Iris pigment epithelial cell (primary cell): ENCODE data around the gene ZNF382.
"Not testable (repeated sequence)": the region's sequence is repeated elsewhere in the genome, so short reads cannot be mapped to it uniquely, and the experiment has no call there.

Experiments used
- DNase-seq: peaks from one replicate; pipeline ENCODE4 v3.0.0-alpha.2; 2011; ENCODE audit warnings: low read depth

ZNF382 gene

DNA sequence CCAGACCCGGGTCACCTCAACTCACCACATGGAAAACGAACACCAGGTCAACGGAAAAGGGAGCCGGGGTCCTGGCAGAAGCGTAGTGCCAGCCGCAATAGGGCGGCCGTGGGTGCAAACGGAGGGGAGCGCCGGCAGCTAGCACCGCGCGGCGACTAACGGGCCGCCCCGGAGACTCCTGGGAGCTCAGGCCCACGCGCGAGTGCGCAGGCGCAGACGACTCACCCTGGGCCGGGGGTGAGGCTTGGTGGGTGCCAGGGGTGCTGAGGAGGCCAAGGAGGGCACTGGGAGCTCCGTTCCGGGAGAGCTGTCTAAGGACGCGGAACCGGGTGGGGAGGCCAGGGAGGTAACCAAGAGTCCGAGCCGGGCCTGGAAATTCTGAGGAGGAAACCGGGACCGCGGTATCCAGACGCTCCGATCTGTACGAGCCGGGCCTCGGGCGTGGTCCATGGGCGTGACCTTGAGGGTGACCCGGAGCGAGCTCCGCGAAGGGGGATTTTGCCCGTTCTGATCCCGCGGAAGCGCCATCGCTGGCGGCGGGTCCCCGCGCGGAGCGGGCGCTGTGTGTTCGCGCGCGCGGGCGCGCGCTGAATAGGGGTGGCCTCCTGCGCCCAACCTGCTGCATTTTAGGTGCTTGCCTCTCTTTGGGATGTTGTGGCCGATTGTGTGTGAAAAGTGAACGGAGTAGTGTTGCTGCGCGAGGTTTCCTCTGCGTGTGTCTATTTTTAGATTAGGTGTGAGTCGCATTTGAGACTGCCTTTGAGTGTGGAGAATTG lies at the start of gene ZNF382:
Gene ZNF382, plus strand, starts transcription at position 213 of the 776 bp plus-strand sequence. CDS start 4,602 bp downstream, outside the sequence.
- DNase-seq: peak; percentile 59

DNA sequence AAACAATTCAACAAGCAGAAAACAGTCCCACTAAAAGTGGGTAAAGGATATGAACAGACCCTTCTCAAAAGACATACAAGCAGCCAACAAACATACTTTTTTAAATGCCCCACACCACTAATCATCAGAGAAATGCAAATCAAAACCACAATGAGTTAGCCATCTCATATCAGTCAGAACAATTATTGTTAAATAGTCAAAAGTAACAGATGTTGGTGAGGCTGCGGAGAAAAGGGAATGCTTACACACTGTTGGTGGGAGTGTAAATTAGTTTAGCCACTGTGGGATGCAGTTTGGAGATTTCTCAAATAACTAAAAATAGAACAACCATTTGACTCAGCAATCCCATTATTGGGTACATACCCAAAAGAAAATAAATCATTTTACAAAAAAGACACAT lies 40.7 kb upstream of the ZNF382 start:
- DNase-seq: no peak

DNA sequence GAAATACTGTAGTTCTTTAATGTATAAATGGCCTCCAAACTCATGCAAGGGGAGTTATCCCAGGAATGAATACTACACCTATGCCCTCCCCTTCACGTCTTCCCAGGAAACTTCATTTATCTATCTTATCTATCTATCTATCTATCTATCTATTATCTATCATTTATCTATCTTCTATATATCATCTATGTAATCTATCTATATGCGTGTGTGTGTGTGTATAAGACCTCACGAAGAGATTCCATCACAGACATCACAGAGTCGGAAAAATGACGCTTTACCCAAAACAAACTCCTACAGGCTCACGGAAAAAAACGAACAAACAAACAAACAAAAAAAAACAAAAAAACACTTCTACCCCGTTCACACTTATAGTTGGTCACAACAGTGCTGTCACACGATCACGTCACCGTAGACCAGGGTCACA lies 32.5 kb upstream of the ZNF382 start:
- no peak for DNase-seq

DNA sequence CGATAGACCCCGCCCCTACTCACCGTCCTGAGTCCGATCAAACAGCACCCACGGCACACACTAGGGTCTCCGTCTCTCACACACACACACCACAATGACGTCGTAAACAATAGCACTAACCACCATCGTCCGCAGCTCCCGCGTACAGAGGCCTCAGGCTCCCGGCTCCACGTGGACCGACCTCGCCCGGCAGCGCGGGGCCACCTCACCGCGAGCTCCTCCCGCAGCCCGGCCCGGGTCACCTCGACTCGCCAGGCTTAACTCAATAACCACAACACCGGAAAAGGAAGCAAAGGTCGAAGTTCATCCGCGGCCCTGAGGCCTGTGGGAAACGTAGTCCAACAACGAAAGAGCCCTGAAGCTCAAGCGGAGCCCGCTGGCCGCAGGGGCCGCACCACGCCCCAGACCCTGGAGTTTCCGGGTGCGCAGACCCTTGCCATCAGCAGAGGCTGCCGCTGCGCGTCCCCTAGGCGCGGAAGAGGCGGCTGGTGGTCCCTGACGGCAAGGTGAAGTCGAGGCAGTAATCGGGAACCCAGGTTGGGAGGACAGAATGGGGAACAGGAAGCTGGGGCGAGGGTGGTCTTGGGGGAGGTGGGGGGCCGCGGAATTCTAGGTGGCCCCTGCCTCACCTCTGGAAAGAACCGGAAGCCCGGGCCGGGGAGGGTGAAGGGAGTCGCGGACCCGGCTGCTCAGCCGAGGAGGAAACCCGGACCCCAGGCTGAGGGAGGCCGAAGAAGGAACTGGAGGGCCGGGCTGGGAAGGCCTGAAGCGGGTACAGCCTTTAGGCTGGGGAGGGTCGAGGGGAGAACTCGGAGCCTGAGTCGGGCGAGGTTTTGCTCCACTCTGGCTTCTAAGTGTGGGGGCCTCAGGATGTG lies 31.9 kb upstream of the ZNF382 start, which contains the start of gene ZNF529:
Gene ZNF529, minus strand, starts transcription at position 273 of the 875 bp plus-strand sequence. CDS start 946 bp downstream, outside the sequence.
- DNase-seq: peak; percentile 93

DNA sequence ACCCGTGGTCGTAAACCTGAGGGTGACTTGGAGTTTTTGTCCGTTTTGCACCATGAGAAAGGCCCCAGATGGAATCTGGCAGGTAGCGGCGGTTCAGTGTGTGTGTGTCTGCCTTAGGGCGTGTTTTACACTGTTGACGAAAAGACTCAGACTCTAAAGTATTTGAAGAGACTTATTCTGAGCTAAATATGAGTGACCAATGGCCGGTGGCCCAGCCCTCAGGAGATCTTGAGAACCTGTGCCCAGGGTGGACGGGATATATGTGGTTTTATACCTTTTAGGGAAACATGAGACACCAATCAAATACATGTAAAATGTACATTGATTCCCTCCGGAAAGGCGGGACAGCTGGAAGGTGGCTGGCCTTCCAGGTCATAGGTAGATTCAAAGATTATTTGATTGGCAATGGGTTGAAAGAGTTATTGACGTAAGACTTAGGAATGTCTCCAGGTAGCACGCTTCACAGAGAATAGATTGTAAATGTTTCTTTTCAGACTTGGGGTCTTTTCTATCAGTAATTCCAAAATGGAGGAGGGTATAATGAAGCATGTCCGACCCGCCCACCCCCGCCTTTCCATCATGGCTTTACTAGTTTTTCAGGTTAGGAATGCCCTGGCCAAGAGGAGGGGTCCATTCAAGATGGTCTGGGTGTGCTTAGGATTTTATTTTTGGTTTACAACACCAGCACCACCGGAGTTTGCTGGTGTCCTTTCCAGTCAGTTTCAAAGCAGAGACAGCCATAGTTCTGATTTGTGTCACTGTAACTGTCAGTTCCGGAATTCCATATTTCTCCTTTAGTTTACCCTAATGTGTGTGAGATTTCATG lies 31.0 kb upstream of the ZNF382 start:
- peak; percentile 70 for DNase-seq

DNA sequence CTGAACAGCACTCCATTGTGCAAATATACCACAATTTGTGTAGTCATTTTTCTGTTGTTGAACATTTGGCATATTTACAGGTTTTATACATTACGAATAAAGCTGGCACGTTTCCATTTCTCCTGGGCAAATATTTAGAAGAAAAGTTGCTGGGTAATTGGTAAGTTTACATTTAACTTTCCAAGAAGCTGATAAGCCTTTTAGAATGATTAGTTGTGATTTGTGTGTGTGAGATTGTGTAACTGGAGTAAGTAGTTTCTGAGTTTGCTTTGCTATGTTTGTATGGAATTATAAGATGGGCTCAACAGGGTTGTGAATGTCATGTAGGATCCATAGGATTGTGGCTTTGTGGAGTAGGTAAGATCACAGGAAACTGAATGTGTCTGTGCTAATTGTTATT lies 30.4 kb upstream of the ZNF382 start:
- DNase-seq: peak; percentile 12

DNA sequence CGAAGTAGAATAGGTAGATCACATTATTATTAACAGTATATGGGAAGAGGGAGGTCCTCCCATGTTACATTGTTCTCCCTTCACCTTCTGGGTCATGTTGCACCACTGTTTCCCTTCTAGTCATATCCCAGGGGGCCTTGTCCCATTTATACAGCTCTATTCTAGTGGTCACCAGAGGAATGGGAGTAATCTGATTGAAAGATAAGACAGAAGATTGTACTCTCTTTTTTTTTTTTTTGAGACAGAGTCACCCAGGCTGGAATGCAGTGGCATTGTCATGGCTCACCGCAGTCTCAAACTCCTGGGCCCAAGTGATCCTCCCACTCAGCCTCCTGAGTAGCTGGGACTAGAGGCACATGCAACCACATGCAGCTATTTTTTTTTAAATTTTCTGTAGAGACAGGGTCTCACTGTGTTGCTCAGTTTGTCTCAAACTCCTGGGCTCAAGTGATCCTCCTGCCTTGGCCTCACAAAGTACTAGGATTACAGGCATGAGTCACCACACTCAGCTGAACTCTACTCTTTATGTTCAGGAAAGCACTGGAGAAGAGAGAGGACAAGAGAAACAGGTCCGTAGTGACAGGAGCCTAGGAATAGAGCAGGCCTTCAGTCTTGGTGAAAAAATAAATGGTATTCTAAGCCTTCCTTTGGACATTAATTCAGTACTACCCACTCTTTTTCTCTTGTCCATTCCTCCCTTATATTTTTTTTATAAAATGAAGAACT lies 27.7 kb upstream of the ZNF382 start:
- DNase-seq: peak; percentile 32

DNA sequence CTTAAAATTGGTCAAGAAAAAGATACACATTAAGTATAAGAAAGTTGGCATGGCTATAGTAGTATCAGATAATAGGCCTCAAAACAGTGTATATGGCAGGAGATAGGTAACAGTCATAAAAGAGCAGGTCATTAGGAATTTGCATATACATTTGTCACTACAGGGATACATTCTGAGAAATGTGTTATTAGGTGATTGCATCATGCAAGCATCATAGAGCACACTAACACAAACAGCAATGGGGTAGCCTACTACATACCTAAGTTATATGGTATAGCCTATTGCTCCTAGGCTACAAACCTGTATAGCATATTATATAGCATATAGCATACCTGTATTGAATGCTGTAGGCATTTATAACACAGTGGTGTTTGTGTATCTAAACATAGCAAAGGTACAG lies 25.9 kb upstream of the ZNF382 start:
- DNase-seq: no peak

DNA sequence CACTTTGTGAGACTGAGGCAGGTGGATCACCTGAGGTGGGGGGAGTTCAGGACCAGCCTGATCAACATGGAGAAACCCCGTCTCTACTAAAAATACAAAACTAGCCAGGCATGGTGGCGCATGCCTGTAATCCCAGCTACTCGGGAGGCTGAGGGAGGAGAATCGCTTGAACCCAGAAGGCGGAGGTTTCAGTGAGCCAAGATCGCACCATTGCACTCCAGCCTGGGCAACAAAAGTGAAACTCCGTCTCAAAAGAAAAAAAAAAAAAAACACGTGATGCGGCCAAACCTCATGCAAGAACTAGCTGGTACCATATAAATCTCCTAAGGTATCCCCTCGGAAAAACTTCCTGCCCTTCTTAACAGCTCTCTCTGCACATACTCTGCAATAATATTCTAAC lies 2.4 kb upstream of the ZNF382 start:
- not testable (repeated sequence) for DNase-seq

DNA sequence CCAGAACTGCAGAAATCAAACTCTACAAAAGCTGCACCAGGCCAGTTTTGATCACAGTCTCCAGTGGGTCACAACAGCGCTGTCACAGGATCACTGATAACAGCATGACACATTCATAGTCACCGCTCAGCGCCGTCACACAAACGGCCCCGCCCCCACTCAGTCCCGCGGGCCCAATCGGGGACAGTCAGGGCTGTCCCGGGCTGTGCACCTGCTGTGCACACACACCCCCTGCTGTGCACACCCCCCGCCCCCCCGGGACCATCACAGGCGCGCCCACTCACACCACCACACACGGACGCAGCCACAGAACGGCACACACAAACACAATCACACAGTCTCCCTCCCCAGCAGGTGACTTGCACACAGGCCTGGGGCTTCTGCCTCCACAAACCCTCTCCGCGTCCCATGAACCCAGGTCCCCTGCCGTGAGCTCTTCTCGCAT lies 435 bp upstream of the ZNF382 start:
- peak; percentile 30 for DNase-seq

DNA sequence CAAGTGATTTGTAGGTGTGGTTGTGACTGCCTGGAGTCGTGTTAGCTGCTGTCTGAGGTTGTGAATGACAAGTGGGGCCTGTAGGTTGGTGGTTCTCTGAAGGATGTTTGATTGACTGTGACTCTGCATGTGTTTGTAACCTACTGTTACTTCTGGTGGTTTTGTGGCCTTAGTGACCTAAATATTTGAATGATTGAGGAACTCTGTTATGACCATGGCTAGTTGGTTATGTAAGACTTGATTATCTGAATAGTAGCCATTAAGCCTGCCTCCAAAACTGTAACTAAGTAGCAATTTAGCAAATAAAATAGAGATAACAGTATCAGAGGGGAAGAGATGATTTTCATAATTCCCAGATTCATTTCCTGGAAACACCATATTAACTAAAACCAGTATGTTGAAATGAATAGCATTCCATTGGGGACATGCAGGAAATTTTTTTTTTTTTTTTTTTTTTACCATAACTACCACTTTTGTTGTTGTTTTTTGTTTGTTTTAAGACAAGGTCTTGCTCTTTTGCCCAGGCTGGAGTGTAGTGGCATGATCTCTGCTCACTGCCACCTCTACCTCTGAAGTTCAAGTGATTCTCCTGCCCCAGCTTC lies 865 bp downstream of the ZNF382 start:
- DNase-seq: no peak

DNA sequence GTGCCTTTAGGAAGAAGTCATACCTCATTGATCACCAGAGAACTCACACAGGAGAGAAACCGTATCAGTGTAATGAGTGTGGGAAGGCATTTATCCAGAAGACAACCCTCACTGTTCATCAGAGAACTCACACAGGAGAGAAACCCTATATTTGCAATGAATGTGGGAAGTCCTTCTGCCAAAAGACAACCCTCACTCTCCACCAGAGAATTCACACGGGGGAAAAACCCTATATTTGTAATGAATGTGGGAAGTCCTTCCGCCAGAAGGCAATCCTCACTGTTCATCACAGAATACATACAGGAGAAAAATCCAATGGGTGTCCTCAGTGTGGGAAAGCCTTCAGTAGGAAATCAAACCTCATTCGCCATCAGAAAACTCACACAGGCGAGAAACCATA lies 21.9 kb downstream of the ZNF382 start:
- DNase-seq: no peak

DNA sequence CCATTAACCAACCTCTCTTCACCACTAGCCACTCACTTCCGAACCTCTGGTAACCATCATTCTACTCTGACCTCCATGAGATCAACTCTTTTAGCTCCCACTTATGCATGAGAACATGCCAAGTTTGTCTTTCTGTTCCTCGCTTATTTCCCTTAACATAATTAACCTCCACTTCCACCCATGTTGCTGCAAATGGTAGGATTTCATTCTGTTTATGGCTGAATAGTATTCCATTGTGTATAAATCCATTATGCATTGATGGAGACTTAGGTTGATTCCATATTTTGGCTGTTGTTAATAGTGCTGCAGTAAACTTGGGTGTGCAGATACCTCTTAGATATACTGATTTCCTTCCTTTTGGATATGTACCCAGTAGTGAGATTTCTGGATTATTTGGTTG lies 30.2 kb downstream of the ZNF382 start:
- DNase-seq: no peak

DNA sequence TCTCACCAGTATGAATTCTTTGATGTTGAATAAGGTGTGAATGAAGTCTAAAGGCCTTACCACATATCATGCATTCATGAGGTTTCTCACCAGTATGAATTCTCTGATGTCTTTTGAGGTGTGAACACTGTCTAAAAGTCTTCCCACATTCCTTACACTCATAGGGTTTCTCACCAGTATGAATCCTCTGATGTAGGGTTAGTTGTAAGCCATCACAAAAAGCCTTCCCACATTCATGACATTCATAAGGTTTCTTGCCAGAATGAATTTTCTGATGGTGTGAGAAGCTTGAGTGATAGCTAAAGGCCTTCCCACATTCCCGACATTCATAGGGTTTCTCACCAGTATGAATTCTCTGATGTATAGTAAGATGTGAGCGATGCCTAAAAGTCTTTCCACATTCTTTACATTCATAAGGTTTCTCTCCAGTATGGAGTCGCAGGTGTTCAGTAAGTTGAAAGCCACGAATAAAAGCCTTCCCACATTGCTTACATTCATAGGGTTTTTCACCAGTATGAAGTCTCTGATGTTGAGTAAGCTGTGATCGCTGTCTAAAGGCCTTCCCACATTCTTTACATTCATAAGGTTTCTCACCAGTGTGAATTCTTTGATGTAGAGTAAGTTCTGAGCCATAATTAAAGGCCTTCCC lies 33.9 kb downstream of the ZNF382 start:
- no peak for DNase-seq

DNA sequence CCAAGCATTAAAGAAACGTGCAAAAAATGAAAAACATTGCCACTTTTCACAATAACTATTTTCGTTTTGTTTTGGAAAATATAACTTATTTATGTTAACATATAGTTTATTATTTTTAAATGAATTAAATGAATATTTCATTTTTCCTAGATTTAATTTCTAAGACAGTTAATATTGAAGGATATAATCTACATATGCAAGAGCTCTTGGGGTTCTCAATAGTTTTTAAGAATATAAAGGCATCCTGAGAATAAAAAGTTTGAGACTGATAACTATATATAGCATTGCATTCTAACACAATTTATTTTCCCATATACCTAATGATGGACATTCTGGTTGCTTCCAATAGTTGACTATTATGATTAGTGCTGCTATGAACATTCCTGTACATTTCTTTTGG lies 41.6 kb downstream of the ZNF382 start:
- no peak for DNase-seq

DNA sequence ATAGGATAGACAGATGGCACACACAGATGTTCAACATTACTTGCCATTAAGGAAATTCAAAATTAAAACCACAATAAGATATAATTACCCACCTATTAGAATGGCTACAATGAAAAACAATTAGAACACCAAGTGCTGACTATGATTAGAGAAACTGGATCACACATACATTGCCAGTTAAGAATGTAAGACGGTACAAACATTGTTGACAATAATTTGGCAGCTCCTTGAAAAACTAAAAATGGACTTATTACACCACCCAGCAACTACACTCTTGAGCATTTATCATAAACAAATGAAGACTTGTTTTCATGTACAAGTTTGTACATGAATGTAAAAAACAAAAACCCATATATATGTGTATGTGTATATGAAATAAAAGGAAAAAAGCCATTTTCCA lies 47.8 kb downstream of the ZNF382 start:
- no peak for DNase-seq

DNA sequence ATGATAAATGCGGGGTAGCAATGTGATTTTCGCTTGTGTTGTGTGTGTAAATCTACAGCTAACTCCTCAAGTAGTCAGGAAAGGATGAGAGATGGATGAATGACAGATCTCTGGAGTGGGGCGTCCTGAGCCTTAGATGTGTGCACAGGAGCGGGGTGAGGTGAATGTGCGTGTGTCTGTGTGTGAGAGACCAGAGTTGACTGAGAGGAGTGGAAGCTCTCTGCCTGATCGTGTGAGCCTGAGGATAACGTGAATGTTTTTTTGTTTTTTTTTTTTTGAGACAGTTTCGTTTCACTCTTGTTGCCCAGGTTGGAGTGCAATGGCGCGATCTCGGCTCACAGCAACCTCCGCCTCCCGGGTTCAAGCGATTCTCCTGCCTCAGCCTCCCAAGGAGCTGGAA lies 60.7 kb downstream of the ZNF382 start:
- DNase-seq: no peak

DNA sequence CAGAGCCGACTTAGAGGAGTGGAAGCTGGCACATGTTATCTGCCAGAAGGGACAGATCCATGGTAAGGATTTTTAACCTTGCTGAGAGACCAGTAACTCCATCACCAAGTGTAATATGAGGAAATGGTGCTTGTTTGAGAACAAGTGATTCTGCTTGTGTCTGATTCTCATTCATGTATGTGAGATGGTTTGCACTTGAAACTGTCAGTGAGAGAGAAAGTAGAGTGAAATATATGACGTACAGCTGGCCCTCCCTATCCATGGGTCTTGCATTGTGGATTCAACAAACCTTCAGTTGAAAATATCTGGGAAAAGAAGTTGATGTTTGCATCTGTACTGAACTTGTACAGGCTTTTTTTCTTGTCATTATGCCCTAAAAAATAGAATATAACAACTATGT lies 63.5 kb downstream of the ZNF382 start:
- no peak for DNase-seq

DNA sequence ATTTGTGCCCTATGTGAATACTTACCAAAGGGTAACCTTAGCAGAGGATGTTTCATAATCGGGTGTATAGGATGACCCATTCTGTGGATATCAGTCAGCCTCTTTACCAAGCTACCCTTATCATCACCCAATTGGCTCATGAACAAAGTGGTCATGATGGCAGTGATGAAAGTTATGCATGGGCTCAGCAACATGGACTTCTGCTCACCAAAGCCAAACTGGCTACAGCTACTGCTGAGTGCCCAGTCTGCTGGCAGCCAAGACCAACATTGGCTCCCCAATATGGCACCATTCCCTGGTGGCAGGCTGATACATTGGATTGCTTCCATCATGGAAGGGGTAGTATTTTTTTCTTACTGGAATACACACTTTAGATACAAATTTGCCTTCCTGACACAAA lies 67.3 kb downstream of the ZNF382 start:
- DNase-seq: no peak

DNA sequence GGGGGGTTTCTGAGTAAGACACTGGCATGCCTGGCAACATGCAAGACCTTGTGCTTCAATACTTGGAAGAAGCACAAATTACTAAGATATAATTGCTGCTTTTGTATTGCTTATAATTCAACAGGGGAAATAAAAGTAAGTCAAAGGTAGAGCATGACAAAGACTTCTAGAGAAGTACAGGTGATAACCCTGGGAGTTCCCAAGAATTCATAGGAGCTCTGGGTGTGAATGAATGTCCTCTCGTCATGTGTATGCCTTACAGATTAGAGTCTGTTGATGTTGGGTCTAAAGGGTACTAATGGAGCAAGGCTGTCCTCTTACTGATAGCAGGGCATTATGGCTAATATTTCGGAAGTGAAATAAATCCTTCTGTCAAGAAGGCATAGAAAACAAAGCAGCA lies 69.1 kb downstream of the ZNF382 start:
- DNase-seq: no peak
